Trophoblast cell (in vitro differentiated cells and primary cell): ENCODE results near the gene CLIC3.

ENCODE experiments used
- DNase-seq, 2 donors: peaks; one replicate each; pipeline ENCODE4 v3.0.0-alpha.2; 2016
- H2AFZ ChIP-seq: 2 replicates; pipeline ENCODE4 v1.6.1; 2013; ENCODE audit warnings: low read length, moderate library complexity, mild to moderate bottlenecking; ENCODE audit not compliant: insufficient read depth, poor library complexity
- H2AK5ac ChIP-seq: 2 replicates; pipeline ENCODE4 v1.6.1; 2013; ENCODE audit warnings: mild to moderate bottlenecking, low read length
- H2BK120ac ChIP-seq: 2 replicates; pipeline ENCODE4 v1.6.1; 2013; ENCODE audit warnings: low read length, mild to moderate bottlenecking, moderate library complexity; ENCODE audit not compliant: insufficient read depth, poor library complexity
- H2BK12ac ChIP-seq: 2 replicates; pipeline ENCODE4 v1.6.1; 2013; ENCODE audit warnings: mild to moderate bottlenecking, low read length, moderate library complexity
- H2BK5ac ChIP-seq: 2 replicates; pipeline ENCODE4 v1.6.1; 2013; ENCODE audit warnings: low read length, low read depth, moderate library complexity, mild to moderate bottlenecking; ENCODE audit not compliant: poor library complexity
- H3K14ac ChIP-seq: 2 replicates; pipeline ENCODE4 v1.6.1; 2013; ENCODE audit warnings: mild to moderate bottlenecking, low read length
- H3K18ac ChIP-seq: 2 replicates; pipeline ENCODE4 v1.6.1; 2013; ENCODE audit warnings: mild to moderate bottlenecking, low read length
- H3K23ac ChIP-seq: 2 replicates; pipeline ENCODE4 v1.6.1; 2013; ENCODE audit warnings: low read length
- H3K27ac ChIP-seq: 2 replicates; pipeline ENCODE4 v1.5.1; 2013; ENCODE audit warnings: low read depth, mild to moderate bottlenecking, inconsistent platforms, low read length, moderate library complexity
- H3K27me3 ChIP-seq: 2 replicates; pipeline ENCODE4 v1.6.1; 2013; ENCODE audit warnings: inconsistent platforms, mild to moderate bottlenecking, low read length, moderate library complexity; ENCODE audit not compliant: insufficient read depth
- H3K36me3 ChIP-seq, 2 experiments: 1 replicate in 1 of 2; 2 replicates in 1 of 2; pipeline ENCODE4 v1.6.1; 2013; ENCODE audit warnings: low read length in 2 of 2, mild to moderate bottlenecking in 2 of 2, moderate library complexity in 1 of 2; ENCODE audit not compliant: insufficient read depth in 2 of 2, control insufficient read depth in 1 of 2
- H3K4ac ChIP-seq: 2 replicates; pipeline ENCODE4 v1.6.1; 2013; ENCODE audit warnings: low read depth, mild to moderate bottlenecking, low read length, moderate library complexity
- H3K4me1 ChIP-seq, 2 experiments: 1 replicate in 1 of 2; 2 replicates in 1 of 2; pipeline ENCODE4 v1.6.1; 2013; ENCODE audit warnings: low read length in 2 of 2, mild to moderate bottlenecking in 2 of 2, moderate library complexity in 1 of 2; ENCODE audit not compliant: insufficient read depth in 2 of 2, control insufficient read depth in 1 of 2
- H3K4me2 ChIP-seq: 2 replicates; pipeline ENCODE4 v1.6.1; 2013; ENCODE audit warnings: inconsistent platforms, mild to moderate bottlenecking, low read length, moderate library complexity
- H3K4me3 ChIP-seq: 2 replicates; pipeline ENCODE4 v1.5.1; 2013; ENCODE audit warnings: mild to moderate bottlenecking, low read depth, low read length, inconsistent platforms
- H3K79me1 ChIP-seq: one replicate; pipeline ENCODE4 v1.6.1; 2013; ENCODE audit warnings: low read length
- H3K79me2 ChIP-seq: 2 replicates; pipeline ENCODE4 v1.6.1; 2013; ENCODE audit warnings: low read length, mild to moderate bottlenecking; ENCODE audit not compliant: control insufficient read depth, insufficient read depth, poor library complexity
- H3K9ac ChIP-seq: 2 replicates; pipeline ENCODE4 v1.6.1; 2013; ENCODE audit warnings: mild to moderate bottlenecking, low read length
- H3K9me3 ChIP-seq: 2 replicates; pipeline ENCODE4 v1.6.1; 2013; ENCODE audit warnings: low read depth, mild to moderate bottlenecking, control low read depth, inconsistent platforms, low read length; ENCODE audit not compliant: insufficient read depth
- H4K12ac ChIP-seq: 2 replicates; pipeline ENCODE4 v1.6.1; 2013; ENCODE audit warnings: low read depth, mild to moderate bottlenecking, low read length, moderate library complexity
- H4K8ac ChIP-seq: 2 replicates; pipeline ENCODE4 v1.6.1; 2013; ENCODE audit warnings: low read depth, mild to moderate bottlenecking, low read length, moderate library complexity
- H4K91ac ChIP-seq: one replicate; pipeline ENCODE4 v1.6.1; 2013; ENCODE audit warnings: low read depth, mild to moderate bottlenecking, low read length, moderate library complexity
- WGBS: extraction: QIAGEN DNeasy Blood & Tissue Kit; methylation state at CpG from one replicate; pipeline ENCODE4 v1.1.7; 2013; ENCODE audit warnings: missing lambda C conversion rate; ENCODE audit not compliant: insufficient read length, insufficient coverage; ENCODE audit errors: extremely low coverage; 5-methylcytosine and 5-hydroxymethylcytosine counted together

CLIC3 gene

GRCh38 chr9:136984464-136985026 is 11.8 kb downstream of the CLIC3 start:
- peaks cover 4% of the 10 kb centered on the region for H3K79me1 ChIP-seq
- no peak overlapping the region for H3K4me2 ChIP-seq
- no peak for DNase-seq
- H3K27ac ChIP-seq: no peak overlapping the region
- H2BK12ac ChIP-seq: no peak overlapping the region
- H4K91ac ChIP-seq: peak overlapping the region; percentile 2
- no peak overlapping the region for H4K12ac ChIP-seq
- no peak overlapping the region for H2BK120ac ChIP-seq
- peaks cover 4% of the 10 kb centered on the region for H3K9me3 ChIP-seq
- no peak overlapping the region for H3K4me3 ChIP-seq
- H3K14ac ChIP-seq: no peak overlapping the region
- no peak overlapping the region for H2BK5ac ChIP-seq
- H3K36me3 ChIP-seq: no peaks in the 10 kb centered on the region
- H3K4me1 ChIP-seq: peaks cover 7 to 9% of the 10 kb centered on the region in 2 experiments
- no peak overlapping the region for H4K8ac ChIP-seq
- WGBS: no CpG with 5 or more reads among the region's 29 CpGs
- no peak overlapping the region for H3K23ac ChIP-seq
- no peak overlapping the region for H3K9ac ChIP-seq
- H2AFZ ChIP-seq: no peak overlapping the region
- no peak overlapping the region for H3K18ac ChIP-seq
- H3K4ac ChIP-seq: no peak overlapping the region
- peaks cover 9% of the 10 kb centered on the region for H3K27me3 ChIP-seq
- no peak overlapping the region for H2AK5ac ChIP-seq
- no peaks in the 10 kb centered on the region for H3K79me2 ChIP-seq

DNA sequence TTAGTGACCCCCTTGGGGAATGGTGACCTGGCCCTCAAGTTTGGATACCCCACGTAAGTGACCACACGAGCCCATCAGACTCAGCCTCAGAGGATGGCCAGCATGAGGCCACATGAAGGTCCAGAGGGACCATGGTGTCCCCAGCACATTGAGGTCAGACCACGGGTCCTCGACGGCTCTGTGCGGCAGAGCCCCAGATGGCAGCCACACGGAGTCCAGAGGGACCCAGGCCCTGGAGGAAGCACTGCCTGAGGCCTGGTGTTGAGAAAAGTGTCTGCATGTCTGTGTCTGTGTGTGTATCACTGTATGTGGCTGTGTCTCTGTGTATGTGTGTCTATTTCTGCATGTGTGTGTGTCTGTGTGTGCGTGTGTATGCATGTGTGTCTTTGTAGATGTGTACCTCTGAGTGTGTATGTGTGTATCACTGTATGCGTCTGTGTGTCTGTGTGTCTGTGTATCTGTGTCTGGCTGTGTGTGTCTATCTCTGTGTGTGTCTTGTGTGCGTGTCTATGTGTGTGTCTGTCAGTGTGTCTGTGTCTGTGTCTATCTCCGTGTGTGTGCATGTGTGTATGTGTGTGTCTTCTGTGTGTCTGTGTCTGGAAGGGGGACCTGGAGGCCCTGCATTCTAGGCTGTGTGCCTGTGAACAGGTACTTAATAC is 12.6 kb downstream of the CLIC3 start:
- no peak overlapping the region for H2BK120ac ChIP-seq
- H3K18ac ChIP-seq: no peak overlapping the region
- no peak overlapping the region for H2BK5ac ChIP-seq
- no peak overlapping the region for H3K4me2 ChIP-seq
- no peak overlapping the region for H3K27ac ChIP-seq
- WGBS: no CpG with 5 or more reads among the region's 11 CpGs
- no peak for DNase-seq
- no peak overlapping the region for H3K23ac ChIP-seq
- H3K4me1 ChIP-seq: peaks cover 7 to 9% of the 10 kb centered on the region in 2 experiments
- no peaks in the 10 kb centered on the region for H3K79me2 ChIP-seq
- H3K79me1 ChIP-seq: peaks cover 4% of the 10 kb centered on the region
- H4K8ac ChIP-seq: no peak overlapping the region
- no peak overlapping the region for H3K4ac ChIP-seq
- H2AK5ac ChIP-seq: no peak overlapping the region
- no peak overlapping the region for H3K14ac ChIP-seq
- H4K91ac ChIP-seq: no peak overlapping the region
- H3K36me3 ChIP-seq: no peaks in the 10 kb centered on the region
- H3K27me3 ChIP-seq: peaks cover 9% of the 10 kb centered on the region
- no peak overlapping the region for H2BK12ac ChIP-seq
- H3K9ac ChIP-seq: no peak overlapping the region
- H3K4me3 ChIP-seq: no peak overlapping the region
- H3K9me3 ChIP-seq: peaks cover 4% of the 10 kb centered on the region
- no peak overlapping the region for H4K12ac ChIP-seq
- no peak overlapping the region for H2AFZ ChIP-seq

DNA sequence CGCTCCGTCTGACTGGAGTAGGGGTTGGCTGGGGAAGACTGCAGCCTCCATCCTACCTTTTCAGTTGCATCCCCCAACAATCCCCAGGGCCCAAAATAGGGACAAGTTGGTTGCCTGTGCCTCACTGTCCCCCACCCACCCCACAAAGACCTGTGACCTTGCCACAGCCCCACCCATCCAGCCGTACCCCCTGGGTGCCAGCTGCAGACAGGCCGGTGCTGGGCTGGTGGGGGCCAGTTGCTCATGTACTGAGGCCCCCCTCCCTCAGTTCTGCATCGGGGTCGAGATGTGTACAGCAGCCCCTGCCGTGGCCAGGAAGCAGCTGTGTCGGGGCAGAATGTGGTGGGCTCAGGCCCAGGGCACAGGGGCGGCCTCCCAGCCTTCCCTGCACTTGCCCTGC is 13.2 kb downstream of the CLIC3 start:
- no peak overlapping the region for H3K27ac ChIP-seq
- no peak overlapping the region for H2BK120ac ChIP-seq
- H3K36me3 ChIP-seq: no peaks in the 10 kb centered on the region
- peaks cover 9% of the 10 kb centered on the region for H3K27me3 ChIP-seq
- no peak overlapping the region for H4K12ac ChIP-seq
- no peak overlapping the region for H3K9ac ChIP-seq
- no CpG with 5 or more reads among the region's 9 CpGs for WGBS
- no peak overlapping the region for H3K4me2 ChIP-seq
- no peak overlapping the region for H3K23ac ChIP-seq
- no peak overlapping the region for H2BK12ac ChIP-seq
- no peak overlapping the region for H2AK5ac ChIP-seq
- peaks cover 4% of the 10 kb centered on the region for H3K79me1 ChIP-seq
- no peak overlapping the region for H4K91ac ChIP-seq
- no peak overlapping the region for H3K4me3 ChIP-seq
- H3K18ac ChIP-seq: no peak overlapping the region
- H3K4me1 ChIP-seq: peaks cover 7 to 9% of the 10 kb centered on the region in 2 experiments
- no peak overlapping the region for H4K8ac ChIP-seq
- H3K9me3 ChIP-seq: peaks cover 4% of the 10 kb centered on the region
- no peaks in the 10 kb centered on the region for H3K79me2 ChIP-seq
- H2BK5ac ChIP-seq: no peak overlapping the region
- no peak for DNase-seq
- no peak overlapping the region for H3K4ac ChIP-seq
- H3K14ac ChIP-seq: no peak overlapping the region
- H2AFZ ChIP-seq: no peak overlapping the region

- H3K27ac ChIP-seq: no peak within 1 kb of the TSS
- H3K79me2 ChIP-seq: no peaks in the 10 kb centered on the region
- H4K8ac ChIP-seq: no peak within 1 kb of the TSS
- no peak within 1 kb of the TSS for H4K91ac ChIP-seq
- no peak within 1 kb of the TSS for H3K4me3 ChIP-seq
- H3K23ac ChIP-seq: no peak within 1 kb of the TSS
- no peak within 1 kb of the TSS for H3K9ac ChIP-seq
- H4K12ac ChIP-seq: no peak within 1 kb of the TSS
- no peak for DNase-seq
- H3K79me1 ChIP-seq: peaks cover 3% of the 10 kb centered on the region
- no peak within 1 kb of the TSS for H3K4me2 ChIP-seq
- no peaks in the 10 kb centered on the region for H3K36me3 ChIP-seq
- H2AK5ac ChIP-seq: no peak within 1 kb of the TSS
- H2AFZ ChIP-seq: no peak within 1 kb of the TSS
- H2BK12ac ChIP-seq: no peak within 1 kb of the TSS
- no peak within 1 kb of the TSS for H3K14ac ChIP-seq
- peaks cover 9% of the 10 kb centered on the region for H3K27me3 ChIP-seq
- no peak within 1 kb of the TSS for H2BK5ac ChIP-seq
- WGBS: no CpG with 5 or more reads among the region's 18 CpGs
- peaks cover 7% of the 10 kb centered on the region for H3K9me3 ChIP-seq
- no peak within 1 kb of the TSS for H3K4ac ChIP-seq
- H3K18ac ChIP-seq: no peak within 1 kb of the TSS
- H2BK120ac ChIP-seq: no peak within 1 kb of the TSS
- peaks cover 7 to 12% of the 10 kb centered on the region in 2 experiments for H3K4me1 ChIP-seq
Measured at GRCh38 chr9:136982232-136983051, 13.9 kb downstream of the CLIC3 start, which contains the start of gene LCNL1. Gene LCNL1, plus strand, starts transcription at chr9:136982993. Its CDS starts 594 bp downstream, at chr9:136983587.
